Ishikawa (cell line): ENCODE results near the gene GSTA2.

Source experiments
- CEBPB ChIP-seq: IDR thresholded peaks from 2 replicates; pipeline ENCODE4 v1.6.1; 2012
- CREB1 ChIP-seq: IDR thresholded peaks from 2 replicates; pipeline ENCODE4 v1.6.1; 2012; ENCODE audit warnings: low read depth
- EGR1 ChIP-seq: IDR thresholded peaks from 2 replicates; pipeline ENCODE4 v1.6.1; 2012
- EP300 ChIP-seq: IDR thresholded peaks from 2 replicates; pipeline ENCODE4 v1.6.1; 2012; ENCODE audit warnings: borderline replicate concordance
- MAX ChIP-seq: IDR thresholded peaks from 2 replicates; pipeline ENCODE4 v1.6.1; 2012
- NFIC ChIP-seq: IDR thresholded peaks from 2 replicates; pipeline ENCODE4 v1.6.1; 2012
- TCF12 ChIP-seq: IDR thresholded peaks from 2 replicates; pipeline ENCODE4 v1.6.1; 2012; ENCODE audit warnings: low read depth
- USF1 ChIP-seq: IDR thresholded peaks from 2 replicates; pipeline ENCODE4 v1.6.1; 2012
- YY1 ChIP-seq: IDR thresholded peaks from 2 replicates; pipeline ENCODE4 v1.6.1; 2012; ENCODE audit warnings: low read depth
- ZBTB7A ChIP-seq: IDR thresholded peaks from 2 replicates; pipeline ENCODE4 v1.6.1; 2012; ENCODE audit warnings: low read depth
- TF ChIP-seq, protein P1 (sequence below): IDR thresholded peaks from 2 replicates; pipeline ENCODE4 v1.6.1; 2012; ENCODE audit warnings: low read depth, mild to moderate bottlenecking

- no peak for TF ChIP-seq CEBPB
- no peak for TF ChIP-seq TCF12
- TF ChIP-seq MAX, result no peak
- TF ChIP-seq USF1, result no peak
- TF ChIP-seq YY1, result no peak
- no peak for TF ChIP-seq EGR1
- TF ChIP-seq NFIC, result no peak
- TF ChIP-seq CREB1, result no peak
- TF ChIP-seq, protein P1, sequence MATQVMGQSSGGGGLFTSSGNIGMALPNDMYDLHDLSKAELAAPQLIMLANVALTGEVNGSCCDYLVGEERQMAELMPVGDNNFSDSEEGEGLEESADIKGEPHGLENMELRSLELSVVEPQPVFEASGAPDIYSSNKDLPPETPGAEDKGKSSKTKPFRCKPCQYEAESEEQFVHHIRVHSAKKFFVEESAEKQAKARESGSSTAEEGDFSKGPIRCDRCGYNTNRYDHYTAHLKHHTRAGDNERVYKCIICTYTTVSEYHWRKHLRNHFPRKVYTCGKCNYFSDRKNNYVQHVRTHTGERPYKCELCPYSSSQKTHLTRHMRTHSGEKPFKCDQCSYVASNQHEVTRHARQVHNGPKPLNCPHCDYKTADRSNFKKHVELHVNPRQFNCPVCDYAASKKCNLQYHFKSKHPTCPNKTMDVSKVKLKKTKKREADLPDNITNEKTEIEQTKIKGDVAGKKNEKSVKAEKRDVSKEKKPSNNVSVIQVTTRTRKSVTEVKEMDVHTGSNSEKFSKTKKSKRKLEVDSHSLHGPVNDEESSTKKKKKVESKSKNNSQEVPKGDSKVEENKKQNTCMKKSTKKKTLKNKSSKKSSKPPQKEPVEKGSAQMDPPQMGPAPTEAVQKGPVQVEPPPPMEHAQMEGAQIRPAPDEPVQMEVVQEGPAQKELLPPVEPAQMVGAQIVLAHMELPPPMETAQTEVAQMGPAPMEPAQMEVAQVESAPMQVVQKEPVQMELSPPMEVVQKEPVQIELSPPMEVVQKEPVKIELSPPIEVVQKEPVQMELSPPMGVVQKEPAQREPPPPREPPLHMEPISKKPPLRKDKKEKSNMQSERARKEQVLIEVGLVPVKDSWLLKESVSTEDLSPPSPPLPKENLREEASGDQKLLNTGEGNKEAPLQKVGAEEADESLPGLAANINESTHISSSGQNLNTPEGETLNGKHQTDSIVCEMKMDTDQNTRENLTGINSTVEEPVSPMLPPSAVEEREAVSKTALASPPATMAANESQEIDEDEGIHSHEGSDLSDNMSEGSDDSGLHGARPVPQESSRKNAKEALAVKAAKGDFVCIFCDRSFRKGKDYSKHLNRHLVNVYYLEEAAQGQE, result no peak
- no peak for TF ChIP-seq ZBTB7A
- TF ChIP-seq EP300, result no peak
These were observed 16.0 kb upstream of the GSTA2 start for GRCh38 chr6:52779237-52779636.
